C4-2B (cell line): ENCODE measurements around the gene ADAMTS15.

Experiments
- H3K27ac ChIP-seq: fragments of 450-650 bp; 2 replicates; pipeline ENCODE4 v1.5.1; 2017
- ZFX ChIP-seq: fragments of 450-650 bp; IDR thresholded peaks from 2 replicates; pipeline ENCODE4 v1.6.1; 2017
- TF ChIP-seq, protein P1 (sequence below): fragments of 450-650 bp; conservative IDR thresholded peaks from 2 replicates; pipeline ENCODE4 v1.5.1; 2017; ENCODE audit warnings: mild to moderate bottlenecking

The ADAMTS15 gene

DNA sequence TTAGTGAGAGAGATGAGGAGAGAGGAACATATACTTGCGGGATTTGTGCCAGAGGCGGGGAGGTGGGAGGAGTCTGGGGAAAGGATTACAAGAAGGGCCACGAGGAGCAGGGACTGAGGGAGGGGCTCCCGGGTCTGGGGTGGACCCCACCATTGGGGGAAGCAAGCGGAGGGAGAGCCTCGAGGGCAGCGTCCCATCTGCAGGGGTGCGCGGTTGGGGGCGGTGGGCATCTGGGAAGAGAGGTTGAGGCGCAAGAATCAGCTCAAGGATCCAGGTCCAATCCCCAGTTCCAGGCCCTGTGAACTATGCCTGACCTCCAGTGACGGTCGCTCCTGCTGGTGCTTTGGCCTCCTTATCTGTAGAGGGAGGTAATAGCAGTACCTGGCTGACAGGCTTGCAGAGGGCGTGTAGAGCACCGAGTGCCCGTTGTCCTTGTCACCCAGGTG lies 38.0 kb downstream of the ADAMTS15 start:
- no peak overlapping the region for H3K27ac ChIP-seq
- TF ChIP-seq, protein P1, sequence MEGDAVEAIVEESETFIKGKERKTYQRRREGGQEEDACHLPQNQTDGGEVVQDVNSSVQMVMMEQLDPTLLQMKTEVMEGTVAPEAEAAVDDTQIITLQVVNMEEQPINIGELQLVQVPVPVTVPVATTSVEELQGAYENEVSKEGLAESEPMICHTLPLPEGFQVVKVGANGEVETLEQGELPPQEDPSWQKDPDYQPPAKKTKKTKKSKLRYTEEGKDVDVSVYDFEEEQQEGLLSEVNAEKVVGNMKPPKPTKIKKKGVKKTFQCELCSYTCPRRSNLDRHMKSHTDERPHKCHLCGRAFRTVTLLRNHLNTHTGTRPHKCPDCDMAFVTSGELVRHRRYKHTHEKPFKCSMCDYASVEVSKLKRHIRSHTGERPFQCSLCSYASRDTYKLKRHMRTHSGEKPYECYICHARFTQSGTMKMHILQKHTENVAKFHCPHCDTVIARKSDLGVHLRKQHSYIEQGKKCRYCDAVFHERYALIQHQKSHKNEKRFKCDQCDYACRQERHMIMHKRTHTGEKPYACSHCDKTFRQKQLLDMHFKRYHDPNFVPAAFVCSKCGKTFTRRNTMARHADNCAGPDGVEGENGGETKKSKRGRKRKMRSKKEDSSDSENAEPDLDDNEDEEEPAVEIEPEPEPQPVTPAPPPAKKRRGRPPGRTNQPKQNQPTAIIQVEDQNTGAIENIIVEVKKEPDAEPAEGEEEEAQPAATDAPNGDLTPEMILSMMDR, result no peak
- TF ChIP-seq ZFX, result no peak

DNA sequence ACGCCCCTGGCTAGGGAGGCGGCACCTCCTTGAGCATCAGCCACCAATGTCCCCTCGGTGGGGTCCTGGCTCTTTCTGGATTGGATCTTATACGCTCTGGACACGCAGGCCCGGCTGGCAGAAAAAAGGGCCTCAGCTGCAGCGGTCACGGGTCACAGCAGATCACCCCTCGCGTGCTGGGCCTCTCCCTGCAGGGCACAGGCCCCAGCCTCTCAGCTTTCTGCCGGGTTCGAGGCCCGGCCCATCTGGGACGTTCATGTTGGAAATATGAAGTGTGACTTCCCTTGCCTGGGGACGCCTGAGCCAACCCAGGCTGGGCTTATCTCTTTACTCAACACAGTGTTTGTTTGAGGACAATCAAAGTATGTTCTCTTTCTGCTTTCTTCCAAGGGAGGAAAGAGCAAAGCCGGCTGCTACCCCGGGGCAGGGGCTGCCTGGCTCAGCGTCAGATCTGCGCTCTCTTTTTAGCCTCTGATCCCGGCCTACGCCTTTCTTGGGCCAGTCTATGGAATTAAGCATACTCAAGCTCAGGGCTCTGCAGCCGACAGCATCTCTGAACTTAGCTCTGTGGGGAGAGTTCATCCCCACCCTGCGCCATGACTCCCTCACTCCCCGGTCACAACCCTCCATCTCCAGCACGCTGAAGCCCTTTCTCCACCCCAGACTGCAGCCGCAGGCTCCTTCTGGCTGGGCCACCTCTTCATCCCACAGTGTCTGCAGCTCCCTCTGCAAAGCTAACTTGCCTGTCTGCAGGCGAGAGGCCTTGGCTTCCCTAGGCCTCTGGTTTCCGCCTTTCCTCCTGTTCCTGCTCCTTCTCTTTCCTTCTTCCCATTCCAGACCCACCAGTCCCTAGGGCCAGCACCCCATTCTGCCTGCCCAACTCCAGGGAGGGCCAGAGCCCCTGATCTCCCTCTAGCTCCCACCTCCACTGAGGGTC lies 38.8 kb downstream of the ADAMTS15 start:
- no peak overlapping the region for H3K27ac ChIP-seq
- TF ChIP-seq ZFX, result no peak
- TF ChIP-seq, protein P1, result no peak

DNA sequence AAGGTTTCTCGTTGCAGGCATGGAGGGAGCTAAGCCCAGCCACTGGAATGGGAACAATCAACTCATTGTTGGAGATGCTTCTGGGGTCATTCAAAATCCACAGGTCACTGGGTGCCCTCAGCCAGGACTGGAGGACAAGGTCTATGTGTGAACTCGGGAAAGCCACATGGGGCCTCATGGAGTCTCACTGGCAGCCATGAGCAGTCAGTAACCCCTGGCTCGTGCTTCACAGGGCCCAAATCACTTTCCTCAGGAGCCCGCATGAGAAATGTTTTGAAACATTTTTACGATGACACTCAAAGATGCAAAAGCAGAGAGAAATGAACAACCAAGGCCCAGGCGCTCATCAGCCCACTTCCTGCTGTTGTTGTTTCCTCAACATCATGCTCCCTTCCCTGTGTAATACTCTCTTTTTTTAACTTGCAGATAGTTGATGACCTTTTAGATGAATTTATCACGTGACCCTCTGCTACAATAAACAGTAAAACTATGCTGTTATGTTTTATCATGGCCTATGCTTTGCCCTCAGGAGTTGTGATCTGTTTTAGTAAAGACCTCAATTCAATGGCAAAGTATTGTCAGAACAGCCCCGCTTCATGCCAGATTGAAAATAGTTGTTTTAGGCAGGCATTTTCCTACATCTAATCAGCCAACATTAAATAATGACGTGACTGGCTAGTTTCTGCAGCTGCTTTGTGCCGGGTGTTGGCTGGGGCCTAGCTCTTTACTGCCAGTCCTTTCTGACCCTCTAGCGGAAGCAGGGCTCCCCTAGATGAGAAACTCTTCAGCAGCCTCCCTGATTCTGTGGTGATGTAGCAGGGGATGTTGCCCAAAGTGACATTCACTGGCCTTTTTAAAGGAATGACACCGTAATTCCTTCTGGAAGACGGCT lies 39.7 kb downstream of the ADAMTS15 start:
- TF ChIP-seq ZFX, result no peak
- TF ChIP-seq, protein P1, result no peak
- no peak overlapping the region for H3K27ac ChIP-seq

DNA sequence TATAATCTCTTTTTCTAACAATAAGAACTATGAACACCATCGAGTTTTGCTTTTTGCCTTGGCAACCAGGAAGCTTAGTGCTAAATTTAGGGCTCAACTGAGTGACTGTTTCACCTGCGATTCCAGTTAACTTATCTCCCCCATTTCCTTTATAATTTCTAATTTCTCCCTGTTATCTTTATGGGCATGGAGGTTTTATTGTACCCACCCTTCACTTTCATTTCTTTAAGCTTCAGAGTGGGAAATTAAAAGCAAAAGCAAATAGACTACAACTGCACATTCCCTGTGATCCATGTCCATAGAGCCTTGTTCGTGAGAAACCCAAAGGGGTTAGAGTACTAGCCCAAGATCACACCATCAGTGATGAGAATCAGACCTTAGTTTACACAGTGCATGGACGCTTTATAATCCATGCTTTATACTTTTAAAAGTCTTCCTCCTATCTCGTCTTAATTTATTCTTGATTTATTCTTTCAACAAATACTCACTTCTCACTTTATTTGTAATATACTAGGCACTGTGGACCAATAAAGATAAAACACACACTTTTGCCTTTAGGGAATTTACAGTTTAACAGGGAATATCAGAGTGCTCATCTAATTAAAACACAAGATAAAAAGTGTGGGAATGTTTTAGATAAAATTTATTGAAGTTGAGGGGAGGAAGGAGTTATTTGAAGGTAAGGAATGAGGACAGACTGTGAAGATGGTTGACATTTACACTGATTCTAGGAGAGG lies 40.6 kb downstream of the ADAMTS15 start:
- no peak overlapping the region for H3K27ac ChIP-seq
- TF ChIP-seq, protein P1, result no peak
- TF ChIP-seq ZFX, result no peak

DNA sequence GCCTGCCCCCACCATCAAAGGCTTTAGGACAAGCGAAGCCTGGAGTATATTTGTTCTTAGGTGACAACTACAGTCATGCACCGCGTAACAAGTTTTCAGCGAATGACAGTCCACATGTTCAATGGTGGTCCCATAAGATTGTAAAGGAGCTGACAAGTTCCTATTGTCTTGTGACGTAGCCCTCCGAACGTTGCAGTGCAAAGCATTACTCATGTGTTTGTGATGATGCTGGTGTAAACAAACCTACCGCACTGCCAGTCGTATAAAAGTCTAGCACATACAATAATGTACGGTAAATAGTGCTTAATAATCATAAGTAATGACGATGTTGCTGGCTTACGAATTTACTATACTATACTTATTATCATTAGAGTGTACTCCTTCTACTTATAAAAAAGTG lies 41.3 kb downstream of the ADAMTS15 start:
- H3K27ac ChIP-seq, result no peak overlapping the region
- TF ChIP-seq, protein P1, result no peak
- TF ChIP-seq ZFX, result no peak

DNA sequence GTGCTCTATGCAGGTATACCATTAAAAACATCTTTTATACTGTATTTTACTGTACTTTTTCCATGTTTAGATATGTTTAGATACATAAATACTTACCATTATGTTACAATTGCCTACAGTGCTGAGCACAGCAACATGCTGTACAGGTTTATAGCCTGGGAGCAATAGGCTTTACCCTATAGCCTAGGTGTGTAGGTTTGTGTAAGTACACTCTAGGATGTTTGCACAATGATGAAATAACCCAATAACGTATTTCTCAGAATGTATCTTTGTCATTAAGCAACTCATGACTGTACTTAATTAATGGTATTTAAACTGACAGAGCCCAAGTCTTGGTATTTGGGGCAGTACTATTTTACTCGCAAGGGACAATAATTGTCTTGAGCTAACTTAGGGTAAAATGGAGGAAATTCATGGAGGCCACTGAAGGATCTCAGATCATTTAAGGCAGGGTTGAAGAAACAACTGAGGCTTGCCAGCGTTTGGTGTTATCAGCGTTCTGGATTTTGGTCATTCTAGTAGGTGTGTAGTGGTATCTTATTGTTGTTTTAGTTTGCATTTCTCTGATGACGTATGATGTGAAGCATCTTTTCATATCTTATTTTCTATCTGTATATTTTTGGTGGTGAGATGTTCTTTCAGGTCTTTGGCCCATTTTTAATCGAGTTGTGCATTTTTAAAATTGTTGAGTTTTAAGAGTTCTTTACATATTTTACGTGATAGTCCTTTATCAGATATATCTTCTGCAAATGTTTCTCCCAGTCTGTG lies 42.4 kb downstream of the ADAMTS15 start:
- TF ChIP-seq, protein P1, result no peak
- TF ChIP-seq ZFX, result no peak
- H3K27ac ChIP-seq, result no peak overlapping the region
